Measurements from ENCODE around the gene ADGRB2.

GRCh38 chr1:31807273-31808048 is 43.3 kb upstream of the ADGRB2 start:
- TF ChIP-seq, protein P1, sequence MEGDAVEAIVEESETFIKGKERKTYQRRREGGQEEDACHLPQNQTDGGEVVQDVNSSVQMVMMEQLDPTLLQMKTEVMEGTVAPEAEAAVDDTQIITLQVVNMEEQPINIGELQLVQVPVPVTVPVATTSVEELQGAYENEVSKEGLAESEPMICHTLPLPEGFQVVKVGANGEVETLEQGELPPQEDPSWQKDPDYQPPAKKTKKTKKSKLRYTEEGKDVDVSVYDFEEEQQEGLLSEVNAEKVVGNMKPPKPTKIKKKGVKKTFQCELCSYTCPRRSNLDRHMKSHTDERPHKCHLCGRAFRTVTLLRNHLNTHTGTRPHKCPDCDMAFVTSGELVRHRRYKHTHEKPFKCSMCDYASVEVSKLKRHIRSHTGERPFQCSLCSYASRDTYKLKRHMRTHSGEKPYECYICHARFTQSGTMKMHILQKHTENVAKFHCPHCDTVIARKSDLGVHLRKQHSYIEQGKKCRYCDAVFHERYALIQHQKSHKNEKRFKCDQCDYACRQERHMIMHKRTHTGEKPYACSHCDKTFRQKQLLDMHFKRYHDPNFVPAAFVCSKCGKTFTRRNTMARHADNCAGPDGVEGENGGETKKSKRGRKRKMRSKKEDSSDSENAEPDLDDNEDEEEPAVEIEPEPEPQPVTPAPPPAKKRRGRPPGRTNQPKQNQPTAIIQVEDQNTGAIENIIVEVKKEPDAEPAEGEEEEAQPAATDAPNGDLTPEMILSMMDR (IDR thresholded peaks at IDR 0.05), result no peak
- TF ChIP-seq EZH2 (IDR thresholded peaks at IDR 0.05), result no peak
